A549 (cell line): ENCODE measurements around the gene SEC63. TPM values are rescaled to one million over a fixed set of nuclear protein-coding genes. Genes with fewer than 3 reads are reported as not detected.

ENCODE experiments used
- ATAC-seq, 2 experiments: fragments of 200-7000 bp in 1 of 2; fragments of >200 bp in 1 of 2; cut with Nextera tagmentation in 1 of 2; cut with Tn5 transposase in 1 of 2; 3 replicates each; pipeline versions ENCODE4 v1.8.0 to v1.9.1; 2018 to 2020; ENCODE audit warnings: mild to moderate bottlenecking in 1 of 2, moderate library complexity in 1 of 2
- CTCF ChIA-PET: fragments of 300-600 bp; sonication (Branson Sonifier 250); formaldehyde crosslinking; extraction: SDS; loops from one replicate; lab custom pipeline; 2021; ENCODE audit warnings: antibody characterized with exemption, inconsistent platforms; lab: Yijun Ruan, JAX
- POLR2A ChIA-PET: fragments of 350-600 bp; formaldehyde crosslinking; extraction: SDS; loops from one replicate; lab custom pipeline; 2021; ENCODE audit warnings: antibody characterized with exemption, inconsistent platforms; lab: Yijun Ruan, JAX
- DNase-seq, 2 experiments: peaks; one replicate each; pipeline versions ENCODE4 v3.0.0 to v3.0.0-alpha.2; 2011 to 2016; ENCODE audit warnings: low read depth in 1 of 2, low spot score in 1 of 2
- FAIRE-seq: peaks from 2 replicates; lab custom pipeline; 2011; peaks lifted over from hg19 to GRCh38; lab: Jason Lieb, UNC
- H3K27ac ChIP-seq, 2 experiments: fragments of >200 bp; sonication (Bioruptor Twin); formaldehyde crosslinking; 3 replicates each; pipeline ENCODE4 v1.5.1; 2016 to 2017
- H3K4me1 ChIP-seq: fragments of >200 bp; sonication (Bioruptor Twin); formaldehyde crosslinking; 3 replicates; pipeline ENCODE4 v1.6.1; 2016
- H3K4me2 ChIP-seq: fragments of >200 bp; sonication (Bioruptor Twin); formaldehyde crosslinking; 3 replicates; pipeline ENCODE4 v1.6.1; 2016
- H3K4me3 ChIP-seq: fragments of >200 bp; sonication (Bioruptor Twin); formaldehyde crosslinking; 3 replicates; pipeline ENCODE4 v1.5.1; 2016
- H3K9me3 ChIP-seq: fragments of >200 bp; sonication (Bioruptor Twin); formaldehyde crosslinking; 3 replicates; pipeline ENCODE4 v1.6.1; 2016
- BHLHE40 ChIP-seq: IDR thresholded peaks from 2 replicates; pipeline ENCODE4 v1.6.1; 2012; ENCODE audit warnings: low read depth, low read length, inconsistent platforms
- CEBPB ChIP-seq, 2 experiments: fragments of >200 bp in 1 of 2; sonication (Bioruptor Twin) in 1 of 2; formaldehyde crosslinking in 1 of 2; IDR thresholded peaks; 2 replicates each; pipeline ENCODE4 v1.6.1; 2012 to 2016
- CHD2 ChIP-seq: fragments of 150-350 bp; IDR thresholded peaks from 2 replicates; pipeline ENCODE4 v1.6.1; 2014; ENCODE audit warnings: low read length; ENCODE audit not compliant: partially characterized antibody
- CTCF ChIP-seq: fragments of >200 bp; sonication (Bioruptor Twin); formaldehyde crosslinking; IDR thresholded peaks from 3 replicates; pipeline ENCODE4 v1.5.1; 2016
- E2F6 ChIP-seq: IDR thresholded peaks from 2 replicates; pipeline ENCODE4 v1.6.1; 2012; ENCODE audit warnings: low read depth, borderline replicate concordance
- ELK1 ChIP-seq: fragments of 150-350 bp; IDR thresholded peaks from 2 replicates; pipeline ENCODE4 v1.6.1; 2014; ENCODE audit warnings: low read depth, mild to moderate bottlenecking, low read length
- GATA3 ChIP-seq: IDR thresholded peaks from 2 replicates; pipeline ENCODE4 v1.6.1; 2012; ENCODE audit warnings: borderline replicate concordance
- HDAC2 ChIP-seq: fragments of 200-600 bp; sonication (generic); IDR thresholded peaks from 2 replicates; pipeline ENCODE4 v1.6.1; 2016
- HEYL ChIP-seq: fragments of 250-450 bp; sonication (Bioruptor Pico); IDR thresholded peaks from 2 replicates; pipeline ENCODE4 v1.8.0; 2021; ENCODE audit warnings: mild to moderate bottlenecking, moderate library complexity
- JUN ChIP-seq, 2 experiments: fragments of >200 bp; sonication (Bioruptor Twin); formaldehyde crosslinking; IDR thresholded peaks; 2 replicates in 1 of 2; 3 replicates in 1 of 2; pipeline ENCODE4 v1.6.1; 2016 to 2017
- JUNB ChIP-seq: fragments of >200 bp; sonication (Bioruptor Twin); formaldehyde crosslinking; IDR thresholded peaks from 2 replicates; pipeline ENCODE4 v1.6.1; 2016
- KDM1A ChIP-seq: fragments of 200-600 bp; sonication (generic); IDR thresholded peaks from 2 replicates; pipeline ENCODE4 v1.6.1; 2016; ENCODE audit warnings: low read depth, mild to moderate bottlenecking
- KDM5A ChIP-seq: fragments of 200-600 bp; sonication (generic); IDR thresholded peaks from 2 replicates; pipeline ENCODE4 v1.6.1; 2016; ENCODE audit warnings: antibody characterized with exemption, mild to moderate bottlenecking
- MAFK ChIP-seq: fragments of 450-650 bp; IDR thresholded peaks from 2 replicates; pipeline ENCODE4 v1.6.1; 2014; ENCODE audit not compliant: partially characterized antibody
- MAZ ChIP-seq: fragments of 150-350 bp; IDR thresholded peaks from 2 replicates; pipeline ENCODE4 v1.6.1; 2014; ENCODE audit warnings: antibody characterized with exemption, low read depth, low read length, borderline replicate concordance
- NPAS2 ChIP-seq: fragments of 250-450 bp; sonication (Bioruptor Pico); IDR thresholded peaks from 2 replicates; pipeline ENCODE4 v1.8.0; 2022; ENCODE audit warnings: mild to moderate bottlenecking, moderate library complexity, borderline replicate concordance
- REST ChIP-seq: fragments of 200-600 bp; sonication (generic); IDR thresholded peaks from 2 replicates; pipeline ENCODE4 v1.6.1; 2016; ENCODE audit warnings: antibody characterized with exemption, mild to moderate bottlenecking, moderate library complexity
- SREBF2 ChIP-seq: fragments of 450-650 bp; IDR thresholded peaks from 2 replicates; pipeline ENCODE4 v1.6.1; 2014; ENCODE audit warnings: mild to moderate bottlenecking, moderate library complexity
- ZC3H11A ChIP-seq: fragments of 450-650 bp; IDR thresholded peaks from 2 replicates; pipeline ENCODE4 v1.6.1; 2014; ENCODE audit warnings: antibody characterized with exemption, mild to moderate bottlenecking
- ZFP36 ChIP-seq: fragments of 450-650 bp; IDR thresholded peaks from 2 replicates; pipeline ENCODE4 v1.6.1; 2014; ENCODE audit warnings: borderline replicate concordance; ENCODE audit not compliant: partially characterized antibody
- WGBS: methylation state at CpG from one replicate; pipeline ENCODE4 v1.1.6; 2017; ENCODE audit errors: missing lambda C conversion rate; 5-methylcytosine and 5-hydroxymethylcytosine counted together
- polyA plus RNA-seq, 4 experiments: library from polyadenylated mRNA; depleted of rRNA in 3 of 4; stranded (reverse); fragments of >200 nt; fragmentation: RNase III in 1 of 4; extraction: RNeasy Plus Mini Kit Qiagen cat#74134 plus additional on column Dnase treatment in 1 of 4; gene quantifications; 2 replicates in 3 of 4; 3 replicates in 1 of 4; pipeline ENCODE4 v1.2.3, GENCODE V29; 2011 to 2017
- TF ChIP-seq, protein P1 (sequence below): IDR thresholded peaks from 2 replicates; pipeline ENCODE4 v1.6.1; 2012

SEC63 gene
- polyA plus RNA-seq, 2 of the 4 experiments (the other 2 are of a cell fraction) = 23.0 to 69.3 TPM

DNA sequence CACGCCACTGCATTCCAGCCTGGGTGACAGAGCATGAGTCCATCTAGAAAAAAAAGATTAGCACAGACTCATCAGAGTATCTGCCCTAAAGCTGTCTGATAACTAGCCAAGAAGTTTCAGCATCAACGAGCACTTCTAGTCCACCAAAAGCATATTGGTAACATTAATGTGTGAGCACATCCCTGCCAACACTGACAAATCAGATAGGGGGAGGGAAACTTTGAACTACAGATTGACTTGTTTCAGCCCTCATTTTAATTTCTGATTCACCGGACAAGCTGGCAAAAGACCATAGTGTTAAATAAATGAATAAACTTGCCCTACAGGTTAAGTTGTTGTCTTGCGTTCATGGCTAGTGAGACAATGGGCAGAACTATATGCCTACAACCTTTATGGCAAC is 7.7 kb upstream of the SEC63 start:
- DNase-seq (no peak), ATAC-seq (no peak), FAIRE-seq (no peak)
- no peak for TF ChIP-seq JUNB
- TF ChIP-seq ZFP36 = no peak
- no peak for TF ChIP-seq KDM1A
- no peak for TF ChIP-seq GATA3
- TF ChIP-seq HEYL (CRISPR knock-in tag) = no peak
- no peak for TF ChIP-seq REST
- TF ChIP-seq CEBPB (IDR thresholded peaks at IDR 0.05) = no peak
- Histone ChIP-seq H3K4me1 (no peaks in the 10 kb centered on the region), H3K4me3 (no peak overlapping the region), H3K9me3 (no peaks in the 10 kb centered on the region), H3K27ac (no peak overlapping the region), H3K4me2 (no peak overlapping the region)
- WGBS = 83% methylated on average over 4 of the region's 4 CpGs
- POLR2A ChIA-PET = no interaction called here
- CTCF ChIA-PET = interaction anchor here (1.1 to 3.6 kb wide), 3 partner anchors 9 to 91 kb away, joined by 3 to 15 read pairs (median 3); no protein-coding TSS in a partner anchor

GRCh38 chr6:107962723-107963122 is 4.7 kb upstream of the SEC63 start:
- whole genome bisulfite sequencing = 89% methylated on average over 2 of the region's 2 CpGs

More at GRCh38 chr6:107962723-107963122, 4.7 kb upstream of the SEC63 start:
- no peak overlapping the region for H3K27ac ChIP-seq
- no peaks in the 10 kb centered on the region for H3K9me3 ChIP-seq
- ChIA-PET CTCF (interaction anchor here (1.2 kb wide), 1 partner anchor 13 kb away, joined by 3 read pairs; no protein-coding TSS in a partner anchor), POLR2A (no interaction called here)
- ATAC-seq (no peak), DNase-seq (no peak), FAIRE-seq (no peak)
- H3K4me3 ChIP-seq = no peak overlapping the region
- H3K4me1 ChIP-seq = no peaks in the 10 kb centered on the region
- TF ChIP-seq MAFK (no peak), HDAC2 (no peak), ELK1 (no peak), CHD2 (no peak), ZC3H11A (no peak), SREBF2 (no peak), BHLHE40 (no peak), JUNB (no peak), NPAS2 (no peak), CTCF (no peak), KDM5A (no peak), E2F6 (no peak), MAZ (no peak), JUN (IDR thresholded peaks at IDR 0.05) (no peak)
- TF ChIP-seq, protein P1, sequence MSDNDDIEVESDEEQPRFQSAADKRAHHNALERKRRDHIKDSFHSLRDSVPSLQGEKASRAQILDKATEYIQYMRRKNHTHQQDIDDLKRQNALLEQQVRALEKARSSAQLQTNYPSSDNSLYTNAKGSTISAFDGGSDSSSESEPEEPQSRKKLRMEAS = no peak
- H3K4me2 ChIP-seq = no peak overlapping the region
